ENCODE results near the gene FOXJ1.

Gene FOXJ1

GRCh38 chr17:76138234-76138895, 2.7 kb downstream of the FOXJ1 start (continued):
- TF ChIP-seq ZNF292 (tag by site-specific recombination; IDR thresholded peaks at IDR 0.05; ENCODE audit: borderline replicate concordance, low read depth) (no peak), ZNF223 (tag by site-specific recombination; IDR thresholded peaks at IDR 0.05) (peak; percentile 82), ZNF658 (tag by site-specific recombination; IDR thresholded peaks at IDR 0.05) (no peak), ZSCAN23 (tag by site-specific recombination; IDR thresholded peaks at IDR 0.05) (no peak), ZNF391 (tag by site-specific recombination; IDR thresholded peaks at IDR 0.05; ENCODE audit: borderline replicate concordance, low read depth) (no peak), ZNF707 (tag by site-specific recombination; IDR thresholded peaks at IDR 0.05) (no peak), ZNF169 (tag by site-specific recombination; IDR thresholded peaks at IDR 0.05) (no peak), MZF1 (tag by site-specific recombination; IDR thresholded peaks at IDR 0.05; ENCODE audit: borderline replicate concordance) (no peak), ZNF660 (tag by site-specific recombination; IDR thresholded peaks at IDR 0.05) (no peak), ZNF704 (tag by site-specific recombination; IDR thresholded peaks at IDR 0.05) (no peak)
- TF ChIP-seq, protein P1, sequence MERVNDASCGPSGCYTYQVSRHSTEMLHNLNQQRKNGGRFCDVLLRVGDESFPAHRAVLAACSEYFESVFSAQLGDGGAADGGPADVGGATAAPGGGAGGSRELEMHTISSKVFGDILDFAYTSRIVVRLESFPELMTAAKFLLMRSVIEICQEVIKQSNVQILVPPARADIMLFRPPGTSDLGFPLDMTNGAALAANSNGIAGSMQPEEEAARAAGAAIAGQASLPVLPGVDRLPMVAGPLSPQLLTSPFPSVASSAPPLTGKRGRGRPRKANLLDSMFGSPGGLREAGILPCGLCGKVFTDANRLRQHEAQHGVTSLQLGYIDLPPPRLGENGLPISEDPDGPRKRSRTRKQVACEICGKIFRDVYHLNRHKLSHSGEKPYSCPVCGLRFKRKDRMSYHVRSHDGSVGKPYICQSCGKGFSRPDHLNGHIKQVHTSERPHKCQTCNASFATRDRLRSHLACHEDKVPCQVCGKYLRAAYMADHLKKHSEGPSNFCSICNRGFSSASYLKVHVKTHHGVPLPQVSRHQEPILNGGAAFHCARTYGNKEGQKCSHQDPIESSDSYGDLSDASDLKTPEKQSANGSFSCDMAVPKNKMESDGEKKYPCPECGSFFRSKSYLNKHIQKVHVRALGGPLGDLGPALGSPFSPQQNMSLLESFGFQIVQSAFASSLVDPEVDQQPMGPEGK (tag by site-specific recombination; IDR thresholded peaks at IDR 0.05): peak; percentile 52; the same call in 1 of the 2 replicates

GRCh38 chr17:76137351-76138233, 3.5 kb downstream of the FOXJ1 start:
- peaks cover 12% of the 10 kb centered on the region for H3K4me1 ChIP-seq (ENCODE audit: control insufficient read depth, insufficient read depth, low read length)
- H3K4me3 ChIP-seq (ENCODE audit: low read depth, low read length): no peak overlapping the region
- H3K27ac ChIP-seq (ENCODE audit: extremely low read depth, low read depth, low read length): no peak overlapping the region
- no peak for TF ChIP-seq INSM2 (tag by site-specific recombination; IDR thresholded peaks at IDR 0.05)
- TF ChIP-seq ZNF501 (tag by site-specific recombination; IDR thresholded peaks at IDR 0.05): no peak
- TF ChIP-seq TCF7L2 (IDR thresholded peaks at IDR 0.05; ENCODE audit: borderline replicate concordance, low read depth, low read length): no peak
- no peak for TF ChIP-seq ZNF580 (tag by site-specific recombination; IDR thresholded peaks at IDR 0.05)
- no peak for TF ChIP-seq ZNF174 (tag by site-specific recombination; IDR thresholded peaks at IDR 0.05)
- POLR2A ChIA-PET: no interaction called here
- no peaks in the 10 kb centered on the region for H3K9me3 ChIP-seq (ENCODE audit: control insufficient read depth, insufficient read depth, low read depth, low read length)
- CTCF ChIA-PET: interaction anchor here (0.7 kb wide), 1 partner anchor 13 kb away, joined by 3 read pairs; no protein-coding TSS in a partner anchor
- H3K36me3 ChIP-seq (ENCODE audit: control insufficient read depth in 2 of 2, insufficient read depth in 1 of 2, low read length in 2 of 2): no peaks in the 10 kb centered on the region

GRCh38 chr17:76137001-76137350, 4.1 kb downstream of the FOXJ1 start:
- CTCF ChIA-PET: interaction anchor here (0.7 kb wide), 1 partner anchor 12 kb away, joined by 3 read pairs; no protein-coding TSS in a partner anchor
- TF ChIP-seq IKZF3 (tag by site-specific recombination; IDR thresholded peaks at IDR 0.05) (no peak), ZNF777 (tag by site-specific recombination; IDR thresholded peaks at IDR 0.05; ENCODE audit: borderline replicate concordance) (no peak), ZNF214 (tag by site-specific recombination; IDR thresholded peaks at IDR 0.05; ENCODE audit: borderline replicate concordance) (no peak), ZNF394 (tag by site-specific recombination; IDR thresholded peaks at IDR 0.05; ENCODE audit: borderline replicate concordance) (no peak), ZSCAN23 (tag by site-specific recombination; IDR thresholded peaks at IDR 0.05) (no peak)
- TF ChIP-seq, protein P2, sequence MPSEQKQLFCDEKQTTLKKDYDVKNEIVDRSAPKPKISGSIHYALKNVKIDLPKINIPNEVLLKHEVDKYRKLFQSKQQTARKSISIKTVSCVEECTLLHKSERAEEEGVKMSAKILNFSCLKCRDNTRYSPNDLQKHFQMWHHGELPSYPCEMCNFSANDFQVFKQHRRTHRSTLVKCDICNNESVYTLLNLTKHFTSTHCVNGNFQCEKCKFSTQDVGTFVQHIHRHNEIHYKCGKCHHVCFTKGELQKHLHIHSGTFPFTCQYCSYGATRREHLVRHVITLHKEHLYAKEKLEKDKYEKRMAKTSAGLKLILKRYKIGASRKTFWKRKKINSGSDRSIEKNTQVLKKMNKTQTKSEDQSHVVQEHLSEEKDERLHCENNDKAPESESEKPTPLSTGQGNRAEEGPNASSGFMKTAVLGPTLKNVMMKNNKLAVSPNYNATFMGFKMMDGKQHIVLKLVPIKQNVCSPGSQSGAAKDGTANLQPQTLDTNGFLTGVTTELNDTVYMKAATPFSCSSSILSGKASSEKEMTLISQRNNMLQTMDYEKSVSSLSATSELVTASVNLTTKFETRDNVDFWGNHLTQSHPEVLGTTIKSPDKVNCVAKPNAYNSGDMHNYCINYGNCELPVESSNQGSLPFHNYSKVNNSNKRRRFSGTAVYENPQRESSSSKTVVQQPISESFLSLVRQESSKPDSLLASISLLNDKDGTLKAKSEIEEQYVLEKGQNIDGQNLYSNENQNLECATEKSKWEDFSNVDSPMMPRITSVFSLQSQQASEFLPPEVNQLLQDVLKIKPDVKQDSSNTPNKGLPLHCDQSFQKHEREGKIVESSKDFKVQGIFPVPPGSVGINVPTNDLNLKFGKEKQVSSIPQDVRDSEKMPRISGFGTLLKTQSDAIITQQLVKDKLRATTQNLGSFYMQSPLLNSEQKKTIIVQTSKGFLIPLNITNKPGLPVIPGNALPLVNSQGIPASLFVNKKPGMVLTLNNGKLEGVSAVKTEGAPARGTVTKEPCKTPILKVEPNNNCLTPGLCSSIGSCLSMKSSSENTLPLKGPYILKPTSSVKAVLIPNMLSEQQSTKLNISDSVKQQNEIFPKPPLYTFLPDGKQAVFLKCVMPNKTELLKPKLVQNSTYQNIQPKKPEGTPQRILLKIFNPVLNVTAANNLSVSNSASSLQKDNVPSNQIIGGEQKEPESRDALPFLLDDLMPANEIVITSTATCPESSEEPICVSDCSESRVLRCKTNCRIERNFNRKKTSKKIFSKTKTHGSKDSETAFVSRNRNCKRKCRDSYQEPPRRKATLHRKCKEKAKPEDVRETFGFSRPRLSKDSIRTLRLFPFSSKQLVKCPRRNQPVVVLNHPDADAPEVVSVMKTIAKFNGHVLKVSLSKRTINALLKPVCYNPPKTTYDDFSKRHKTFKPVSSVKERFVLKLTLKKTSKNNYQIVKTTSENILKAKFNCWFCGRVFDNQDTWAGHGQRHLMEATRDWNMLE (tag by site-specific recombination; conservative IDR thresholded peaks at IDR 0.05; ENCODE audit: low read depth): no peak

More at GRCh38 chr17:76137001-76137350, 4.1 kb downstream of the FOXJ1 start:
- Histone ChIP-seq H3K27ac (ENCODE audit: extremely low read depth, low read depth, low read length) (no peak overlapping the region), H3K9me3 (ENCODE audit: control insufficient read depth, insufficient read depth, low read depth, low read length) (no peaks in the 10 kb centered on the region), H3K4me3 (ENCODE audit: low read depth, low read length) (no peak overlapping the region), H3K4me1 (ENCODE audit: control insufficient read depth, insufficient read depth, low read length) (peaks cover 13% of the 10 kb centered on the region), H3K36me3 (ENCODE audit: control insufficient read depth in 2 of 2, insufficient read depth in 1 of 2, low read length in 2 of 2) (no peaks in the 10 kb centered on the region)
- POLR2A ChIA-PET: no interaction called here

All from HEK293 (cell line).